GM19240 (cell line): ENCODE results near the gene IL1F10.

Source experiments
- DNase-seq: peaks from one replicate; pipeline ENCODE4 v3.0.0; 2011; ENCODE audit warnings: low spot score; ENCODE audit not compliant: insufficient read length

Gene IL1F10

GRCh38 chr2:113111823-113112287 is 44.1 kb downstream of the IL1F10 start:
- DNase-seq, result no peak

- DNase-seq, result no peak
These were observed 44.7 kb downstream of the IL1F10 start for GRCh38 chr2:113112441-113112840.

GRCh38 chr2:113112871-113113270 is 45.1 kb downstream of the IL1F10 start:
- no peak for DNase-seq

- DNase-seq, result no peak
These were observed 46.0 kb downstream of the IL1F10 start for GRCh38 chr2:113113807-113114206.

- no peak for DNase-seq
These were observed 46.6 kb downstream of the IL1F10 start for GRCh38 chr2:113114224-113114945.

GRCh38 chr2:113114996-113115395 is 47.2 kb downstream of the IL1F10 start:
- DNase-seq, result no peak

GRCh38 chr2:113116100-113116958 is 48.6 kb downstream of the IL1F10 start:
- no peak for DNase-seq

- DNase-seq, result no peak
These were observed 49.9 kb downstream of the IL1F10 start for GRCh38 chr2:113117541-113118262.

- no peak for DNase-seq
These were observed 50.5 kb downstream of the IL1F10 start for GRCh38 chr2:113118263-113118657.

GRCh38 chr2:113119111-113119510 is 51.3 kb downstream of the IL1F10 start:
- no peak for DNase-seq

- DNase-seq, result no peak
These were observed 53.1 kb downstream of the IL1F10 start for GRCh38 chr2:113120861-113121260.

- no peak for DNase-seq
These were observed 54.6 kb downstream of the IL1F10 start for GRCh38 chr2:113122364-113122763.

GRCh38 chr2:113123726-113124125 is 56.0 kb downstream of the IL1F10 start:
- no peak for DNase-seq

GRCh38 chr2:113124181-113124961 is 56.6 kb downstream of the IL1F10 start:
- peak; percentile 32 for DNase-seq
